Stimulated activated CD8-positive, alpha-beta memory T cell treated with anti-CD3 and anti-CD28 coated beads, Interleukin-4, amount 100 ng/mL, for 1 hour (primary cell): Measurements from ENCODE around the gene COA7.
A peak's percentile ranks its signal among the peaks of the same experiment; 100 is the strongest.
"Not testable (repeated sequence)": the region's sequence is repeated elsewhere in the genome, so short reads cannot be mapped to it uniquely, and the experiment has no call there.

Experiments used
- DNase-seq, 2 donors: peaks; one replicate each; pipeline ENCODE4 v3.0.0-alpha.2; 2020; ENCODE audit warnings: low read depth in 2 of 2, low spot score in 1 of 2

The COA7 gene

DNA sequence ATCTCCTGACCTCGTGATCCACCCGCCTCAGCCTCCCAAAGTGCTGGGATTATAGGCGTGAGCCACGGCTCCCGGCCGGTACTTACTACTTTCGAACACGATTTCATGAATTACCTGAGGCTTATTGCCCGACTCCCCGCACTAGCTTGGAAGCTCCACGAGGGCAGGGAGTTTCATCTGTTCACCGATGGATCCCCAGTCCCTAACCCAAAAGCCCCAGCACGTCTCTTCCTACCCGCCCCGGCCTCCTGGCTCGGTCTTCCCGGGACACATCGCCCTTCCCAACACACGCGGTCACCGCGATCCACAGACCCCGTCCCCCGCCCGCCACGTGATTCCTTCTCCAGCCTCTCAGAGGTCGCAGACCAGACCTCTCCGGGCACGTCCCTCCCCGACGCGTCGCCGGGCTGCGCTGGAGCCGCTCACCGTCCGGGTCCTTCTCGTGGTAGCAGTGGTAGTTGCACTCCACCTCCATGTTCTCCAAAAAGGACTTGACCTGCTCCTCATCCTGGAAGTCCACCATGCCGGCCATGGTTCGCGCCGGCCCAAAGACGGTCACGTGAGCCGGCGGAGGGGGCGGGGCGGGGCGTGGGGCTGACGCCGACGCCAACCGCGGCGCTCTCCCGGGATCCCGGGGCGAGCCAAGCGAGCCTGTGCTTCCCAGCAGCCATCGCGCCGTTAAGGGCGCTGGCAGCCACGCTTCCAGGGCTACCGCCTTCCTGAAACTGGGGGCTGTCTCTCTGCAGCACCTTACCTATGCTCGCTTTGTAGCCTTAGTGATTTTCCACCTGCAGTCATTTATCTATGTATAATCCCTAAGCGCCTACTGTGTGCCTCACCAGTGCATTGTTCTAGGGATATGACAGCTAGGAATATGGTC, at the start of gene COA7:
Gene COA7, minus strand, starts transcription at position 553 of the 880 bp plus-strand sequence. Its CDS starts 21 bp downstream, at position 532.
- DNase-seq, result peak; percentile 22 to 25

DNA sequence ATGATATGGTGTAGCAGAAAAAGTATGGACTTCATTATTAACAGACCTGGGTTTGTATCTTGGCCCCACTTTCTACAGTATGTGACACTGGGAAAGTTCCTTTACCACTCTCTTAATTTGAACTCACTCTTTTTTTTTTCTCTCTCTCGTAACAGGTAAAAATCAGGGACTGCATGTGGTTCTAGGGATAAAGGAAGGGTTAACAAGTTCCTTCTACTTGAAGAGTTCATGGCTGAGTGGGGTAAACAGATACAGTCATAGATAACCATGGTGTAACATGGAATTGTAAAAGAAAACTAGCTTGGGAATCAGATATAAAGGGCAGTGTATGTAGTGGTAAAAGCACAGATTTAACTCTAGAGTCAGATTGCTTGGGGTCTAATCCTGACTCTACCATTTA, 49.3 kb upstream of the COA7 start:
- no peak for DNase-seq

DNA sequence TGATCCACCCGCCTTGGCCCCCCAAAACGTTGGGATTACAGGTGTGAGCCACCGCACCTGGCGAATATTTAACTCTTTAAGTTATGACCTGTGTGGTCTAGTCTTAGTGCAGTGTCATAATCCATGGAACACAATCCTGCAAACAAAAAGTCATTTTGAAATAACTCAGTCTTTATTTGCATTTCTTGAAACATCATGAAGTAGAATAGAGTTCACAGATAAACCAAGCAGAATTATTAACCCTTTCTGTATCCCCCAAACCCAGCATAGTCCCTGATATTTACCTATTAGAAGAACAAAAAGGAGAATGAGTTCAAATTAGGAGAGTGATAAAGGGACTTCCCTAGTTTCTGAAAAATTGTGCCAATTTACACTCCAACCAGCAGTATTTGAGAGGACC, 48.0 kb upstream of the COA7 start:
- no peak for DNase-seq

DNA sequence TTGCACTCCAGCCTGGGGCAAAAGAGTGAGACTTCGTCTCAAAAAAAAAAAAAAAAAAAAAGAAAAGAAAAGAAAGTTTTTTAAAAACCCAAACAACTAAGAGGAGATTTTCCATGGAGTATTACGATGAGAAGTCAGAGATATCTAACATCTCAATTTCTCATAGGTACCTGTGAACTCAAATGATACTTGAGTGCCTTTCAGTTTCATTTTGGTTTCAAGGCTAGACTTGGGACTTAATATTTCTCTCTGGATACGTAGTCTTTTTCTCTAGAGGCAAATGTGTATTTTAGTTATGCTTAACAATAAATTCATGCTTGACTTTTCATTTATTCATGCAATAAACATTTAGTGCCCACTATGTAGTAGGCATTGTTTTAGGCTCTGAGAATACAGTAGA, 43.1 kb upstream of the COA7 start:
- no peak for DNase-seq

DNA sequence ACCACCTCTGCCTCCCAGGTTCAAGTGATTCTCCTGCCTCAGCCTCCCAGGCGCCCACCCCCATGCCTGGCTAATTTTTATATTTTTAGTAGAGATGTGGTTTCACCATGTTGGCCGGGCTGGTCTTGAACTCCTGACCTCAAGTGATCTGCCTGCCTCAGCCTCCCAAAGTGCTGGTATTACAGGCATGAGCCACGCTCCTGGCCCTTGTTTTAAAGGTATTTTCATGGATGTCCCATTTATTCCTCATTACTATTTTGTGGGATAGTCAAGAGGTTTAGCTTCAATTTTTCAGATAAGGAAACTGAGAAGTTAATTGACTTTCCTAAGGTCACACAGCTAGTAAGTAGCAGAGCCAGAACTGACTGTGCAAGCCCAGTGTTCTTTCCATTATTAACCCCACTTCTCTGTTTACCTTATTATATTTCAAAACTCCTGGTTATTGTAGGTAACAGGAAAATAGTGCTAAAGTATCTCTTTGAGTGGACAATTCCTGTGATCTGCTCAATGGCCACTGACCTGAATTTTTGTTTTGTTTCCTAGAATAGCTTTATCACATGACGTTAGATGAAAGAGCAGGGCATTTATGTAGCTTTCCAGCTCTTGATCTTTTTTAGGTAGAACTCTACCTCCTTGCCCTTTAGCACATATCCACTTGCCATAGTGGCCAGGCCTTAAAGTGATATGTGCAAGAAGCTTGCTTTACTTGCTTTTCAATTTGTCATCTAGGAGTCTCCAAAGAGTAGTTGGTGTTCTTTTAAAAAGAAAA, 41.7 kb upstream of the COA7 start:
- no peak for DNase-seq

DNA sequence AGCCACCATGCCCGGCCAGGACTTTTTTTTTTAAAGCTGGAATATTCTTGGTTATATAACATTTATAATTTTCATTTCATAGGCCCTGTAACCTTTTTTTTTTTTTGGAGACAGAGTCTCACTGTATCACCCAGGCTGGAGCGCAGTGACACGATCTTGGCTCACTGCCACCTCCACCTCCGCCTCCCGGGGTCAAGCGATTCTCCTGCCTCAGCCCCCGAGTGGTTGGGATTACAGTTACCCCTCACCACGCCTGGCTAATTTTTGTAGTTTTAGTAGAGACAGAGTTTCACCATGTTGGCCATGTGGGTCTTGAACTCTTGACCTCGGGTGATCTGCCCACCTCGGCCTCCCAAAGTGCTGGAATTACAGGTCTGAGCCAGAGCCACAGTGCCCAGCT, 40.7 kb upstream of the COA7 start:
- no peak for DNase-seq

DNA sequence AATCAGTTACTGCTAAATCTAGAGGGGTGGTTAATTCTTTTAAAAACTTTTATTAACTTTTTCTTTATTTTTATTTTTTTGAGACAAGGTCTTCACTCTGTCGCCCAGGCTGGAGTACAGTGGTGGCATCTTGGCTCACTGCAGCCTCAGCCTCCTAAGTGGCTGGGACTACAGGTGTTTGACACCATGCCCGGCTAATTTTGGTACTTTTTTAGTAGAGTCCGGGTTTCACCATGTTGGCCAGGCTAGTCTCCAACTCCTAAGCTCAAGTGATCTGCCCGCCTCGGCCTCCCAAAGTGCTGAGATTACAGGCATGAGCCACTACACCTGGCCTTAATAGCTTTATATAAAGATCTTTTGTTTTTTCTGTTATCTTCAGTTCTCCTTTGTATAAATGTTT, 40.0 kb upstream of the COA7 start:
- no peak for DNase-seq

DNA sequence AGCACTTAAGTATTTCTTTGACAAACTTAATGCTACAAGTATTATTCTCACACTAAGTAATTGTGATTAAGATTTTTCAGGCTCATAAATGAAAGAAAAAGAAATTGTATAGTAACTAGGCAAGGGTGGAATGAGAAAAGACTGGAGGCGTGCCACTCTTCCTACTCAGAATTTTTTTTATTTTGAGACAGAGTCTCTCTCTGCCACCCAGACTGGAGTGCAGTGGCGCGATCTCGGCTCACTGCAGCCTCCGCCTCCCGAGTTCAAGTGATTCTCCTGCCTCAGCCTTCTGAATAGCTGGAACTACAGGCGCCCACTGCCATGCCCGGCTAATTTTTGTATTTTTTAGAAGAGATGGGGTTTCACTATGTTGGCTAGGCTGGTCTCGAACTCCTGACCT, 37.2 kb upstream of the COA7 start:
- not testable (repeated sequence) for DNase-seq

DNA sequence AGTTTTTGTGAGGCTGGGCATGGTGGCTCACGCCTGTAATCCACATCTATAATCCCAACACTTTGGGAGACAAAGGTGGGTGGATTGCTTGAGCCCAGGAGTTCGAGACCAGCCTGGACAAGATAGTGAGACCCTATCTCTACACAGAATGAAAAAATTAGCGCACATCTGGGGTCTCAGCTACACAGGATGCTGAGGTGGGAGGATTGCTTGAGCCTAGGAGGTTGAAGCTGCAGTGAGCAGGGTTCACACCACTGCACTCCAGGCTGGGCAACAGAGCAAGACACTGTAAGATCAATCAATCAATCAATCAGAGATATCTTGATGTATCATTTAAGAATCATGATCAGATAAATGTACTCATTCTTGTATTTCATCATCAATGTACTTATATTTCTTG, 35.2 kb upstream of the COA7 start:
- no peak for DNase-seq

DNA sequence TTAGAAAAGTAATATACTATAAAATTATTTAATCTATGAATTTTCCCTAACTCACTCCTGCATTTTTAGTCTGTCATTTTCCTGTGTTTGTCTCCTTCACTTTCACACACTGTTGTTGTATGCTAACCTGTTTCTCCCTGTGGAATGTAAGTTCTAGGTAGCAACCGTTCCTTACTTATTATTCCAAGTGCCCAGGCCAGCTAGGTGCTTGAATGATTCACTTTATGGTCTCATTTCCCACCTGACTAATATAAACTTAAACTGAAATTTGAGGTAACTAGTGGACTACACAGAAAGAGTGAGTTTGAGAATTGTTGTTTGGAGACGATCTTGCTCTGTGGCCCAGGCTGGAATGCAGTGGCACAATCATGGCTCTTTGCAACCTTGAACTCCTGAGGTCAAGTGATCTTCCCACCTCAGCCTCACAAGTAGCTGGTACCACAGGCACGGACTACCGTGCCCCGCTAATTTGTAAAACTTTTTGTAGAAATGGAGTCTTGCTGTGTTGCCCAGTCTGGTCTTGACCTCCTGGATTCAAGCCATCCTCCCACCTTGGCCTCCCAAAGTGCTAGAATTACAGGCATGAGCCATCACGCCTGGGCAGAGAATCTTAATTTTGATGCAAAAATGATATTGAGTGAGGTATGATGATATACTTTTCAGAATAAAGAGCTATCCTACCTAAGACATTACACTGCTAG, 30.0 kb upstream of the COA7 start:
- DNase-seq, result no peak

DNA sequence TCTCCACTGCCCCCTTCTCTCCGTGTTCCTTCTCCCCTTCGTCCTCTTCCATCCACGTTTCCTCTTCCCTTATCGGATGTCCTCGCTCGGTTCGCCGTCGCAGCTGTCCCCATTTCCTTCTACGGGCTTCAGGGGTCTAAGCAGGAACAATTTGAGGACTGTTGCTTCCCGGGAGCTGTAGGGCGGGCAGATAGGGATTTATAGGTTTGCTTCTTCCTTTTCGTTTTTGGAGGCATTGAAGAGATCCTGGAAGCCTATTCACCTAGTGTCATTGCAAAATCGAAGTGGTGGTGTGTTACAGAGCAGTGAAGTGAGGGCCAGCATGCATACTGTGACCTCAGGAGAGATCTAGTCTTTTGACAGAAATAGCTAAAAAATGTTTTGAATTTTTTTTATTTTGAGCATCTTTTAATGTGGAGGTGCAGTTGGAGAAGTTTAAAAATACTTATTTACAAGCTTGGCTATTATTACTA, 29.0 kb upstream of the COA7 start:
- no peak for DNase-seq

DNA sequence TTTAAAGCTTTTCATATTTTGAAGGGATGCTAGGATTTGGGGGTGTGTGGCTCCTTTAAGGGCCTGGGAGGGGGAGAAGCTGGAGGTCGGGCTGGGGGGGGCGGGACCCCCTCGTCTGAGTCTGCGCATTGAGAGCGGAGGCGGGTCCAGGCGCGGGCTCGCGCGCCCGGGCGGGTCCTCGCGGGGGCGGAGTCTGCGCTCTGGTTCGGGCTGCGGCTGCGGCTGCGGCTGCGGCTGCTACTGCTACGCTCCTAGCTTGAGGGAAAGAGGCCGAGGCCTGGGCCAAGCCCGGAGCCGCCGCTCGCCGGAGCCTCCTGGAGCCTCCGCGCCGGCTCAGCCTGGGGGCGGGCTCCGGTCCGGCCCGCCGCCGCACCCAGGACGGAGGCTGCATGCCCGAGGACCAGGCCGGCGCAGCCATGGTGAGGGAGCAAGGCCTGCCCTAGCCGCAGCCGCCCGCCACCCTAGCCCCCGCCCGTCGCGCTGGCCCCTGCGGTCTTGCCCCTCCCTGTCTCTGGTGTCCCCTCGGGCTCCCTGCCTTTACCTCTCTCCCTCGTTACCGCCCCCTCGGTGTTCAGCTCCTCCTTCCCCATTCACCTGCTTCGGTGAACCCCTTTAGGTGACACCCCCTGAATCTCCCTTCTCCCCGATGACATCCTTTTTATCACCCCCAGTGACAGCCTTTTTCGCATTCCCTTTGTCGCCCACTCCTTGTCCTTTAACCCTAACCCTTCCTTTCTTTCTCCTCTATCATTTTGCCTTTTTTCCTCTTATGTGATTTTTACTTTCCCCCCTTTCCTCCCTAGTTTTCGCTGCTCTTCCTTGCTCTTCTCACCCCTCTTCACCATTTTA, 28.3 kb upstream of the COA7 start, which contains the start of gene ZYG11B:
Gene ZYG11B, plus strand, starts transcription at position 189 of the 849 bp plus-strand sequence. Its CDS starts 201 bp downstream, at position 390.
- peak; percentile 76 to 84 for DNase-seq

DNA sequence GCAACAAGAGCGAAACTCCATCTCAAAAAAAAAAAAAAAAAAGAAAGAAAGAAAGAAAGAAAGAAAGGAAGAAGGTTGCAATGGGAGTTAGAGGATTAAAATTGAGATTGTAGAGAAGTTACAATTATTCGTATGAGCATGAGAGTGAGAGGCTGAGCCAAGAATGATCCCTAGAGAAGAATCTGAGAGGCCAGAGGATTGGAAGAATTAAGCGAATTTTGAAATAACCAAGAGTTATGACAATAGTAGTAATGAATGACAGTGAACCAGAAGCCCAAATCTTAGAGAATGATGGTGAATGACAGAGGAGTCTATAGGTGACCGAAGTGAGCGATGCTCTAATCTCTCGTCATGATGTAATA, 27.7 kb upstream of the COA7 start:
- no peak for DNase-seq

DNA sequence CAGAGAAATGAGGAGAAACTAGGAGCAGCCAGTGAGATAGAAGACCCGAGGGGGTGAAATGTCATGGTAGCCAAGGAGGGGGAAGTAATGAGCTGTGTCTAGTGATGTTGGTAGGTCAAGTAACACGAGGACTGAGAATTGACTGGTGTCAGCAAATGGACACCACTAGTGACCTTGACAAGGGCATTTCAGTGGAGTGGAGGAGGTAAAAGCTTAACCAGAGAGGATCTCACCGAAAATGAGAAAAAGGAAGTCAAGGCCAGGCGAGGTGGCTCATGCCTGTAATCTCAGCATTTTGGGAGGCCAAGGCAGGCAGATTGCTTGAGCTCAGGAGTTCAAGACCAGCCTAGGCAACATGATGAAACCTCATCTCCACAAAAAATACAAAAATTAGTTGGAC, 25.1 kb upstream of the COA7 start:
- DNase-seq, result no peak

DNA sequence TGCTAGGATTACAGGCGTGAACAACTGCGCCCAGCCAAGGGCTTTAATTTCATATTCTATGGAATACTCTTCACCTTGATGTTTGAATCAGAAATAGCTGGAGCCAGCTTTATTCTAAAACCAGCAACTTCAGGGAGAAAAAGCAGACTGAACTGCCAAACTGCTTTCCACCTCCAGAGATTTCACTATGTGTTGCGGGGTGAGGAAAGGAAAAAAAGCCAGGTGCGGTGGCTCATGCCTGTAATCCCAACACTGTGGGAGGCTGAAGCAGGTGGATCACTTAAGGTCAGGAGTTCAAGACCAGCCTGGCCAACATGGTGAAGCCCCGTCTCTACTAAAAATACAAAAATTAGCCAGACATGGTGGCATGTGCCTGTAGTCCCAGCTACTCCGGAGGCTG, 17.1 kb upstream of the COA7 start:
- DNase-seq, result not testable (repeated sequence)

DNA sequence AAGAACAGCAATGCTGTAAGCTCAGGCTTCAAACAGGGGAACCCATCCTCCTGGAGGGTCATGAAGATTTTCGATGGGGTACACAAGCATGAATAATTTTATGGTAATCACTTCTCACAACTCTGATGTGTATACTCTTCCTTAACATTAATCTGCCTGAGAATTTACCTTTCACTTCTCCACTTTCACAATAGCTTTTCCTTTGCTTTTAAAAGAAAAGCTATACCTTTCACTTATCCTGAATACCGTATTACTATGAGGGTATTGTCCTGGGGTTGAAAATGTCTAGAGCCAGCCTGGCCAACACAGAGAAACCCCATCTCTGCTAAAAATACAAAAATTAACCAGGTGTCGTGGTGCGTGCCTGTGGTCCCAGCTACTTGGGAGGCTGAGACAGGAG, 15.4 kb upstream of the COA7 start:
- no peak for DNase-seq

DNA sequence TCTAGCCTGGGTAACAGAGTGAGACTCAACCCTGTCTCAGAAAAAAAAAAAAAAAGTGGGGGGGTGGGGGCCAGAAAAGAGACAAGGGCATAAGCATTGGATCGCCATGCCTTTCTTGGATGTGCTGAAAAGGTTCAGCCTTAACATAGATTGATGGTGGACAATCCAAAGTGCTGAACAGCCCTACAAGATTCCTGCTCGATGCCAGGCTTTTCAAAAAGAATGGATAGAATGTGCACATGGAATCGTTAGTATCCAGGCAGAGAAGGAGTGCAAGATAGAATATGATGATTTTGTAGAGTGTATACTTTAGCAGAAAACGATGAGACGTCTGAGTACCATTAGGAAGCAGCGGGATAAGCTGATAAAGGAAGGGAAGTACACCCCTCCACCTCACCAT, 10.9 kb upstream of the COA7 start:
- no peak for DNase-seq

DNA sequence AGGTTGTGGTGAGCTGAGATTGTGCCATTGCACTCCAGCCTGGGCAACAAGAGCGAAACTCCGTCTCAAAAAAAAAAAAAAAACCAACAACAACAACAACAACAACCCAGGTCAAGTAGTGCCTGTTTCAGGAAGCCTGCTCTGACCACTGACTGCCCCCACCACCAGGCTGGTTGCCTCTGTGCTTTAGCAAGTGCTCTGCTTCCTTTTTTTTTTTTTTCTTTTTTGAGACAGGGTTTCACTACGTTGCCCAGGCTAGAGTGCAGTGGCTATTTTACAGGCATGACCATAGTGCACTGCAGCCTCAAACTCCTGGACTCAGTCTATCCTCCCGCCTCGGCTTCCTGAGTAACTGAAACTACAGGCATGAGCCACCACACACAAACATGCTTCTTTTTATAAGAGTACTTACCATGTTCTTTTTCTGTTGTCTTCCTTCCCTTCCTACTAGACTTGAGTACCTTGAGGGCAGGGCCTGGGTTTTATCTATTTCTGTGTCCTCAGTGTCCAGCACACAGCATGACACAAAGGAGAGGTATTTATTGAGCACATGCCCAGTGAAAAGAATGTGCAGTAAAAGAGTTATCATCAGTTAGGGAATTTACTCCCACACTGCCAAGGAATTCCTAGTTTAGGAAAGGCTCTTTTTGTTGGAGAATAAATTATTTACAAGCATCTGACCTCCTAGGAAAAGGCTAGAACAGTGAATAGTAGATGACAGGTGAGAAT, 9.9 kb upstream of the COA7 start:
- no peak for DNase-seq

DNA sequence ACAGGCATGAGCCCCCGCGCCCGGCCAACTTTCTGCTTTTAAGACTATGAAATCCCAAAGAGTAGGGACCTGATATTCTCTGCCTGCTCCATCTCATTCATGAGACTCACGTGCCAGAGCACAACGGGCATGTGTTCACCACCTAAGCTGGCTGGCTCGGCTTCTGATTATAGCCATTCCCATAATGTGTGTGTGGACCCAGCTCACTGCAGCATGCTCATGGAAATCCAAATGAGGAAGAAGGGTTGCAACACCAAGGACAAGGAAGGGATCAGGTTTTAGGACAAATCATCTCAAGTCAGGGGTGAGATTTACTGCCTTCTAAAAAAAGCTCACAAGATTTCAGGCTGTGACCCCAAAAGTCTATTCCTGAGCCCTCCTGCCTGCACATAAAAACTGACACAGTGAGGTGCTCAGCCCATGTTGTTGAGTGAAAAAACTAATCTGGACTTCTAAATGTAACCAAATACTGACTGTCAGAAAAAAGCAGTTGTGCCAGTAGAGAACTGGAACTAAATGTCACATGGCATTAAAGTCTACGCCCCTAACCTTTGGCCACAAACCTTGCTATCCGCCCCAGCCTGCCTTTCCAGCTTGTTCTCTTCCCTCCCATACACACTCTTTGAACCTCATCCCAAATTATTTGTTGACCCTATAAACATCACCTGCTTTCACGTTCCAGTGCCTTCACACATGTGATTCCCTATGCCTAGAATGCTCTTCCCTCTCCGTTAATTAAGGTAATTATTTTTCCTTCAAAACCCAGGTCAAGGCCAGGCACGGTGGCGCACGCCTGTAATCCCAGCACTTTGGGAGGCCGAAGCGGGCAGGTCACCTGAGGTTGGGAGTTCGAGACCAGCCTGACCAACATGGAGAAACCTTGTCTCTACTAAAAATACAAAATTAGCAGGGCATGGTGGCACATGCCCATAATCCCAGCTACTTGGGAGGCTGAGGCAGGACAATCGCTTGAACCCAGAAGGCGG, 9.1 kb upstream of the COA7 start:
- DNase-seq, result no peak
